Kidney (tissue), 14 donors: Measurements from ENCODE around the gene FEM1B. TPM values are rescaled to one million over a fixed set of nuclear protein-coding genes. Genes with fewer than 3 reads are reported as not detected.

ENCODE experiments used
- DNase-seq, 5 donors: peaks; one replicate each; pipeline ENCODE4 v3.0.0-alpha.2; 2013 to 2020
- FAIRE-seq: peaks from 2 replicates; lab custom pipeline; 2012; peaks lifted over from hg19 to GRCh38; lab: Jason Lieb, UNC
- H3K27ac ChIP-seq, 2 donors: one replicate each; pipeline ENCODE4 v1.7.0; 2013; ENCODE audit warnings: low read depth in 2 of 2, low read length in 2 of 2, inconsistent platforms in 1 of 2
- H3K27me3 ChIP-seq: one replicate; pipeline ENCODE4 v1.7.1; 2013; ENCODE audit warnings: low read length, inconsistent platforms; ENCODE audit not compliant: control insufficient read depth, insufficient read depth
- H3K36me3 ChIP-seq, 3 donors: one replicate each; pipeline versions ENCODE4 v1.7.0 to v1.7.1; 2013; ENCODE audit warnings: low read length in 3 of 3, control low read depth in 1 of 3, inconsistent platforms in 1 of 3; ENCODE audit not compliant: insufficient read depth in 3 of 3, control insufficient read depth in 2 of 3
- H3K4me1 ChIP-seq, 3 donors: one replicate each; pipeline versions ENCODE4 v1.7.0 to v1.7.1; 2013; ENCODE audit warnings: low read length in 3 of 3, inconsistent platforms in 1 of 3, low read depth in 1 of 3; ENCODE audit not compliant: control insufficient read depth in 2 of 3, insufficient read depth in 2 of 3
- H3K4me3 ChIP-seq, 3 donors: one replicate each; pipeline versions ENCODE4 v1.7.0 to v1.8.1; 2013; ENCODE audit warnings: low read length in 3 of 3, control low read depth in 1 of 3, inconsistent platforms in 1 of 3
- H3K9ac ChIP-seq, 3 donors: one replicate each; pipeline versions ENCODE4 v1.7.0 to v1.7.1; 2013; ENCODE audit warnings: low read length in 3 of 3, control low read depth in 1 of 3, inconsistent platforms in 1 of 3
- H3K9me3 ChIP-seq, 3 donors: one replicate each; pipeline versions ENCODE4 v1.7.0 to v1.7.1; 2013; ENCODE audit warnings: low read length in 3 of 3, control low read depth in 1 of 3, inconsistent platforms in 1 of 3; ENCODE audit not compliant: control insufficient read depth in 2 of 3, insufficient read depth in 1 of 3
- CTCF ChIP-seq: IDR thresholded peaks from 3 replicates; pipeline ENCODE4 v1.5.1; 2012; ENCODE audit warnings: mild to moderate bottlenecking, moderate library complexity, borderline replicate concordance; ENCODE audit not compliant: insufficient read depth; ENCODE audit errors: extremely low read depth
- intact Hi-C: fragments of 100-400 bp; cut with DNase I; formaldehyde crosslinking; loops from one replicate; pipeline ENCODE4 v1.11.1; 2022
- polyA plus RNA-seq: library from polyadenylated mRNA; stranded (reverse); fragments of 350-450 nt; fragmentation: Illumina TruSeq; extraction: RNeasy Lipid Tissue Mini Kit (QIAGEN cat#74804); gene quantifications from one replicate; pipeline ENCODE4 v1.2.3, GENCODE V29; 2014; ENCODE audit warnings: low read depth, low replicate concordance; ENCODE audit not compliant: insufficient read depth
- total RNA-seq: library from RNA; stranded (reverse); fragmentation: NEBNext Ultra II Directional; extraction: Animal tissue kit (Norgen Biotek cat#: 25700); gene quantifications from one replicate; pipeline ENCODE4 v1.2.1, GENCODE V29; 2021
- donor health status: control.
- donor health status: control.
- donor health status: control.
- donor health status: control.
- donor health status: control.
- donor health status: DM: yes; HTN: yes; CAD: no.
- donor health status: Normal renal cell carcinoma (clear cell type).

The FEM1B gene
- total and polyA plus RNA-seq, 2 donors from 2014 or later, result 9.8 to 47.6 TPM

- FAIRE-seq, result no peak
- Histone ChIP-seq H3K9me3 (no peaks in the 10 kb centered on the region), H3K27ac (no peak overlapping the region), H3K36me3 (peaks cover 3 to 13% (median 10%) of the 10 kb centered on the region in 3 donors), H3K27me3 (no peaks in the 10 kb centered on the region), H3K4me1 (peaks cover 0 to 10% (median 5%) of the 10 kb centered on the region in 3 donors), H3K9ac (no peak overlapping the region), H3K4me3 (no peak overlapping the region)
- no peak for DNase-seq
- no peak for TF ChIP-seq CTCF
- intact Hi-C loops, result no loop called here
These were observed 17.7 kb downstream of the FEM1B start for GRCh38 chr15:68295014-68295805.

- Histone ChIP-seq H3K27ac (no peak overlapping the region), H3K9ac (no peak overlapping the region), H3K36me3 (no peaks in the 10 kb centered on the region), H3K4me1 (peaks cover 0 to 10% (median 5%) of the 10 kb centered on the region in 3 donors), H3K27me3 (no peaks in the 10 kb centered on the region), H3K4me3 (no peak overlapping the region), H3K9me3 (no peaks in the 10 kb centered on the region)
- intact Hi-C loops, result no loop called here
- DNase-seq (no peak), FAIRE-seq (no peak)
- TF ChIP-seq CTCF, result no peak
These were observed 20.8 kb downstream of the FEM1B start for GRCh38 chr15:68298336-68298735.

GRCh38 chr15:68298882-68299381, 21.4 kb downstream of the FEM1B start:
- H3K9ac ChIP-seq, result no peak overlapping the region
- no peak for TF ChIP-seq CTCF
- H3K4me3 ChIP-seq, result peak overlapping the region in 2 of 3 donors; percentile 36 to 56
- no peaks in the 10 kb centered on the region for H3K36me3 ChIP-seq
- H3K9me3 ChIP-seq, result no peaks in the 10 kb centered on the region
- DNase-seq, result no peak
- no peaks in the 10 kb centered on the region for H3K27me3 ChIP-seq
- FAIRE-seq, result no peak
- intact Hi-C loops, result no loop called here
- H3K27ac ChIP-seq, result no peak overlapping the region
- peaks cover 0 to 10% (median 5%) of the 10 kb centered on the region in 3 donors for H3K4me1 ChIP-seq
